Thyroid gland (tissue), 4 donors: ENCODE measurements around the gene MYLK.

Experiments
- CTCF ChIP-seq, 6 experiments: fragments of 200-600 bp in 3 of 6; fragments of 450-650 bp in 3 of 6; sonication (generic) in 3 of 6; IDR thresholded peaks; one replicate each; pipeline ENCODE4 v1.5.1; 2016 to 2019; ENCODE audit warnings: antibody characterized with exemption in 6 of 6, mild to moderate bottlenecking in 2 of 6, inconsistent platforms in 1 of 6, moderate library complexity in 1 of 6
- POLR2A ChIP-seq, 2 donors: fragments of 450-650 bp; IDR thresholded peaks; one replicate each; pipeline ENCODE4 v1.6.1; 2017; ENCODE audit warnings: antibody characterized with exemption in 2 of 2, mild to moderate bottlenecking in 2 of 2, moderate library complexity in 1 of 2

GRCh38 chr3:123909785-123910184 is 25.7 kb upstream of the MYLK start:
- TF ChIP-seq CTCF (IDR thresholded peaks at IDR 0.05), result no peak
- no peak for TF ChIP-seq POLR2A (IDR thresholded peaks at IDR 0.05)
